Right atrium auricular region (tissue), 2 donors: Measurements from ENCODE around the gene CD79B. TPM values are rescaled to one million over a fixed set of nuclear protein-coding genes. Genes with fewer than 3 reads are reported as not detected.

ENCODE experiments used
- DNase-seq: peaks from one replicate; pipeline ENCODE4 v3.0.0-alpha.2; 2019; ENCODE audit warnings: low spot score
- H3K27ac ChIP-seq, 2 donors: fragments of 200-600 bp; sonication (generic); 1 replicate in 1 of 2; 2 replicates in 1 of 2; pipeline ENCODE4 v1.5.1; 2016 to 2019
- H3K27me3 ChIP-seq, 2 donors: fragments of 200-600 bp; sonication (generic); one replicate each; pipeline versions ENCODE4 v1.5.1 to v1.6.0; 2017 to 2019
- H3K36me3 ChIP-seq: fragments of 200-600 bp; sonication (generic); one replicate; pipeline ENCODE4 v1.5.1; 2016
- H3K4me1 ChIP-seq, 2 donors: fragments of 200-600 bp; sonication (generic); one replicate each; pipeline versions ENCODE4 v1.5.1 to v1.6.0; 2017 to 2019
- H3K4me3 ChIP-seq, 2 donors: fragments of 200-600 bp; sonication (generic); 1 replicate in 1 of 2; 2 replicates in 1 of 2; pipeline ENCODE4 v1.5.1; 2017 to 2019; ENCODE audit warnings: mild to moderate bottlenecking in 1 of 2, moderate library complexity in 1 of 2
- H3K9me3 ChIP-seq, 2 donors: fragments of 200-600 bp; sonication (generic); one replicate each; pipeline ENCODE4 v1.5.1; 2019
- total RNA-seq, 2 donors: library from RNA; depleted of rRNA; stranded (reverse); fragments of >200 nt; gene quantifications; one replicate each; pipeline ENCODE4 v1.1.0, GENCODE V29; 2016
- TF ChIP-seq, protein P1 (sequence below), 2 donors: fragments of 200-600 bp; sonication (generic); IDR thresholded peaks; one replicate each; pipeline ENCODE4 v1.5.1; 2019; ENCODE audit warnings: antibody characterized with exemption in 2 of 2

Gene CD79B
- total RNA-seq, 2 donors from 2014 or later = 2.2 to 7.3 TPM

DNA sequence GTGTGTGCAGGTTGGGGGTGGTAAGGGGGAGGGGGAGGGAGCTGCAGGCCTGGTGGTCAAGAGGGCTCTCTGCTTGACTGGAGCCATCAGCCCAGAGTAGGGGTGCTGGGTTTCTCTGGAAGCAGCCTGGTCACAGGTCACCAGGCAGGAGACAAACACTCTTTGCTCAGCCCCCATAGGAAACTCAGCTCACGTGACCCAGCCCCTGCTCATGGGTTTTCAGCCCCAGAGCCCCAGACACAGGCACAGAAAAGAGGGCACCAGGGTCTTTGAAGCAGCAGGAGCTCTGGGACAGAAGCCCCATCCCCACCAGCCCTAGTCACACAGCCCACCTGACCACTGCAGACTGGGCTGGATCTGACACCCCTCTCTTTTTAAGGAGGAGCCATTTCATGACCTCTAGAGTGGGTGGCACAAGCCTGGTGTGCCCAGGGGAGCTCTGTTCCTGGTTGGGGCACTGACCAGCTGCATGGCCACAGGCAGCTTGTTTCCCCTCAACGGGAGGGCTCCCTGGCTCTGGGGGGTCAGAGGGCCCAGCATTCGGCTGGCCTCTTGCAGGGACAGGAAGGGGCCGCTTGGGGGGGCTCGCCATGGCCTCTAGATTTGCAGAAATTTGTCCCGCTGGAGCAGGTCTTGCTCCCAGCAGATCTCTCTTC, 13.8 kb upstream of the CD79B start:
- Histone ChIP-seq H3K36me3 (no peaks in the 10 kb centered on the region), H3K4me3 (no peak overlapping the region), H3K4me1 (peaks cover 0 to 13% of the 10 kb centered on the region in 2 donors), H3K9me3 (no peaks in the 10 kb centered on the region), H3K27me3 (no peaks in the 10 kb centered on the region), H3K27ac (no peak overlapping the region)
- TF ChIP-seq, protein P1, sequence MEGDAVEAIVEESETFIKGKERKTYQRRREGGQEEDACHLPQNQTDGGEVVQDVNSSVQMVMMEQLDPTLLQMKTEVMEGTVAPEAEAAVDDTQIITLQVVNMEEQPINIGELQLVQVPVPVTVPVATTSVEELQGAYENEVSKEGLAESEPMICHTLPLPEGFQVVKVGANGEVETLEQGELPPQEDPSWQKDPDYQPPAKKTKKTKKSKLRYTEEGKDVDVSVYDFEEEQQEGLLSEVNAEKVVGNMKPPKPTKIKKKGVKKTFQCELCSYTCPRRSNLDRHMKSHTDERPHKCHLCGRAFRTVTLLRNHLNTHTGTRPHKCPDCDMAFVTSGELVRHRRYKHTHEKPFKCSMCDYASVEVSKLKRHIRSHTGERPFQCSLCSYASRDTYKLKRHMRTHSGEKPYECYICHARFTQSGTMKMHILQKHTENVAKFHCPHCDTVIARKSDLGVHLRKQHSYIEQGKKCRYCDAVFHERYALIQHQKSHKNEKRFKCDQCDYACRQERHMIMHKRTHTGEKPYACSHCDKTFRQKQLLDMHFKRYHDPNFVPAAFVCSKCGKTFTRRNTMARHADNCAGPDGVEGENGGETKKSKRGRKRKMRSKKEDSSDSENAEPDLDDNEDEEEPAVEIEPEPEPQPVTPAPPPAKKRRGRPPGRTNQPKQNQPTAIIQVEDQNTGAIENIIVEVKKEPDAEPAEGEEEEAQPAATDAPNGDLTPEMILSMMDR (IDR thresholded peaks at IDR 0.05) = no peak
- DNase-seq = no peak

DNA sequence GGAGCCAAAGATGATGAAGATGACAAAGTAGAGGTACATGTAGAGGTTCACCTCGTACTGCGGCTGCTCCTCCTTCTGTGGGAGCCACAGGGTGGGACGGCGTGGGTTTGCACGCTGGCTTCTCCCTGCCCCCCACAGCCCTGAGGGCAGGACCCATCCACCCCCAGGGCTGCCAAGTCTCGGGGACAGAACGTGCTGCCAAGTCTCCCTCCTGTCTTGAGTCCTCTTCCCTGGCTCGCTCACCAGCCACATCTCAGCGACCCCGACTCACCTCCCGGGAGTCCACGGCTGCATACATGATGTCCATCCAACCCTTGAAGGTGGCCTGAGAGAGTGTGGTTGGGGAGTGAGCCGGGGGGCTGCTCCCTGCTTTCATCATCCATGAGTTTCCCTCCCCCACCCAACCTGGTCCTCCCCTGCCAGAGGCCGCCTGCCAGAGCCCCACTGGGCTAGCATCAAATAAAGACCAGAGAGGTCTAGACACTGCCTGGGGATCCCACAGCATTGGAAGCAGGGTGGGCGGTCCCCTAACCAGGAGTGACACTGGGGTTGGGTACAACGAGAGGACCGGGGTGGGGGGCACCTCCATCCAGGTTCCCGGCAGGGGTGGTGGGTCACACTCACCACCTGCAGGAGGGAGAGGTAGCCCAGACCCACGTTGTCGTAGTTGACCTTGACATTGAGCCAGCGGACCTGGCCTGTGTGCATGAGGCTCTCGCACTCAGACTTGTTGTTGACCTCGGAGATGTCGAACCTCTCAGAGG, 12.8 kb upstream of the CD79B start:
- H3K27ac ChIP-seq = no peak overlapping the region
- TF ChIP-seq, protein P1 (IDR thresholded peaks at IDR 0.05) = no peak
- H3K27me3 ChIP-seq = no peaks in the 10 kb centered on the region
- H3K4me3 ChIP-seq = no peak overlapping the region
- H3K36me3 ChIP-seq = no peaks in the 10 kb centered on the region
- H3K9me3 ChIP-seq = no peaks in the 10 kb centered on the region
- peaks cover 0 to 13% of the 10 kb centered on the region in 2 donors for H3K4me1 ChIP-seq
- no peak for DNase-seq

DNA sequence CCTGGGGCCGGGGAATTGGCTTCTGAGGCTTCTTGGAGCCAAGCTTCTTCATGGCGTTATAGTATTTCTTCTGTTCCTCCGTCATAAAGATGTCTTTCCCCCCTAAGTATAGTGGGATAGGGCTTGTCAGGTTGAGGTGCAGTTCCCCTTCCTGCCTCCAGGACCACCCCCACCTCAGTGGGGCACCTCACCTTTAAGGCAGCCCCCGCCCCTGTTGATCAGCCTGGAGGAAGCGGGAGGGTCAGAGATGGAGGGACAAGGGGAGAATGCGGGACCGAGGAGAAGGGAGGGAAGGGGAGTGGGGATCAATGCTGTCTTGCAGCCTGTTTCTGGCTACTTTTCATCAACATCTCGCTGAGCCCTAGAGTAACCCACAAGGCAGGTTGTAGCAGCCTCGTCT, 11.6 kb upstream of the CD79B start:
- Histone ChIP-seq H3K4me3 (no peak overlapping the region), H3K27me3 (no peaks in the 10 kb centered on the region), H3K9me3 (no peaks in the 10 kb centered on the region), H3K27ac (no peak overlapping the region), H3K4me1 (peaks cover 0 to 13% of the 10 kb centered on the region in 2 donors), H3K36me3 (no peaks in the 10 kb centered on the region)
- TF ChIP-seq, protein P1 (IDR thresholded peaks at IDR 0.05) = no peak
- no peak for DNase-seq

DNA sequence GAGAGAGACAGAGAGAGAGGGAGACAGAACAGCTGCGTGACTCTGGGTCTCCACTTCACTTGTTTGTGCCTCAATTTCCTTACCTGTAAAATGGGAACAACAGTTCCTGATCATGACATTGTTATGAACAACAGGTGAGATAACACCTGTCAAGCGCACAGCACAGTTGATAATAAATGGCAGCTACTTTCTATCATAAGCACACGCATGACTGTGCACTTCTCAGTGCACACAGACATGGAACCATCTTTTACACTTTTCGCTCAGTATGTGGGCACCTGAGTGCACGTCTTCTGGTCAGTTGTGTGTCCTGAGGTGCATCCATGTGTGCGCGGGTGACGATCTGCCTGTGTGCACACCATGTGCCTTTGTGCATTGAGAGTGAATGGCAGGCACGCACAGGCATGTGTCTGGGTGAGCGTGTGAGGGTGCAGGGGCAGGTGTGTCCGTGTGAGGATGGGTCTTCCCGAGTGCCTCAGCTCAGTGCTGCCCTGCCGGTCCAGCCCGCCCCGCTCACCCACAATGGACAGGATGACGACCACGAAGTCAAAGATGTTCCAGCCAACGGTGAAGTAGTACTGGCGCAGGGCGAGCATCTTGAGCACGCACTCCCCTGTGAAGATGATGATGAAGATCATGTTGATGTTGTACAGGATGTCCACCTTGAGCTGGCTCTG, 10.3 kb upstream of the CD79B start:
- Histone ChIP-seq H3K4me3 (no peak overlapping the region), H3K27ac (no peak overlapping the region), H3K4me1 (peaks cover 0 to 13% of the 10 kb centered on the region in 2 donors), H3K27me3 (no peaks in the 10 kb centered on the region), H3K9me3 (no peaks in the 10 kb centered on the region), H3K36me3 (no peaks in the 10 kb centered on the region)
- TF ChIP-seq, protein P1 (IDR thresholded peaks at IDR 0.05) = no peak
- DNase-seq = no peak

DNA sequence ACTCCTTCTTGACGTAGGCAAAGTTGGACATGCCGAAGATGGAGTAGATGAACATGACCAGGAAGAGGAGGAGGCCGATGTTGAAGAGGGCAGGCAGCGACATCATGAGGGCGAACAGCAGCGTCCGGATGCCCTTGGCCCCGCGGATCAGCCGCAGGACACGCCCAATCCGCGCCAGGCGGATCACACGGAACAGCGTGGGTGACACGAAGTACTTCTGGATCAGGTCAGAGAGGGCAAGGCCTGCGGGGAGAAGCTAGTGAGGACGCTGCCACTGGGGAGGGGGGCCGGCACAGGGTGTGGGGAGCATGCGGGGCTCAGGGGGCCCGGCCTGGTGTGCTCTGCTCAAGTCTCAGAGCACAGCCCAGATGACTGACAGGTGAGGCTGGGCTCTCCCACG, 9.6 kb upstream of the CD79B start:
- H3K27ac ChIP-seq = no peak overlapping the region
- H3K4me1 ChIP-seq = peaks cover 0 to 8% of the 10 kb centered on the region in 2 donors
- no peak for DNase-seq
- H3K27me3 ChIP-seq = no peaks in the 10 kb centered on the region
- TF ChIP-seq, protein P1 (IDR thresholded peaks at IDR 0.05) = no peak
- no peak overlapping the region for H3K4me3 ChIP-seq
- no peaks in the 10 kb centered on the region for H3K36me3 ChIP-seq
- no peaks in the 10 kb centered on the region for H3K9me3 ChIP-seq
